Measurements from ENCODE around the gene SLC8A3.

Gene SLC8A3

DNA sequence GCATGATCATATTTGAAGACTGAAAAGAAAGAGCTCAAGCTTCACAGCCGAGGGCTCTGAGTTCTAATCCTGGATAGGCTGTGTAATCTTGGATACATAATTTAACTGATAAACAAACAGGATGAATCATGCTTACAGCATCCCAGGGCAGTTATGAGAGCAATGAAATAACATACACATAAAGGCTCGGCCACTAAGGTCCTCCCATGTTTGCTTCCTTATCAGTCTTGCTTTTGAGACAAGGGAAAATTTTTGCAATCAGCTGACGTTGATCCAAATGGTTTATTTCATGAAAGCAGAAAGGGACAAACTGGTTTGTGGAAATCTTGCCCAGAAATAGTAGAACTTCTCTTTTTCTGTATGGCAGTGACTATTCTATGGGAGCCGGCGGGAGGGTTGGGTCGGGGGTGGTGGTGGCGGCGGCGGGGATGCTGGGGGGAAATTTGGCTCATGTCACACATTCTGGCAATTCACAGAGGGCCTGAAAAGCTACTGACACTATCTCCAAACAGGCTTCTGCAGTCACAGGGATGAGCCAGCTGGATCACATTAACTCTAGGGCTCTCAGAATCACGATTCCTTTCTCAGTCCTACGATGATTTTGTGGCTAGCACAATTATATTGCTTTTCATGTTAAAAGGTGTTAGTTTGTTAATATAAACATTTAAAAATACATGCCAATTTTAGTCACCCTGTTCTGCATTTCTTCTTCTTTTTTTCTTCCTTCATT lies 124.5 kb downstream of the SLC8A3 start:
- DNase-seq, result no peak

DNA sequence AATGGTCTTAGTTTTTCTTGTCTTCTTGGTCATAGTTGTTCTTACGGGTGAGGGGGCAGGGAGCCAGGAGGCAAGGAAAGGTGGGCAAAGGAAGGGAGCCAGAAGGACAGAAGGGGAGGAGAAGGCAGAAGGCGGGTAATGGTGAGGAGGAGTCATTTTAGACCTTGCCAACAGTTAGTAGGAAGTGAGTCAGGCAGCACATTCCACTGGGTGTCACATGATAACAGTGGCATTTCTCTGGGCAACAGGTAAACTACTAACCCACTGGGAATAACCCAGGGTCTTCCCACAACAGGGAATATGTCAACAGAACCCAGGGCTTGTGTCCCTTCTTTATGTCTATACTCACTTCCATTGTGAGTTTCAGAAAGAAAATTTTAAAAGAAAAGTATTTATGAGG lies 127.6 kb downstream of the SLC8A3 start:
- no peak for DNase-seq

DNA sequence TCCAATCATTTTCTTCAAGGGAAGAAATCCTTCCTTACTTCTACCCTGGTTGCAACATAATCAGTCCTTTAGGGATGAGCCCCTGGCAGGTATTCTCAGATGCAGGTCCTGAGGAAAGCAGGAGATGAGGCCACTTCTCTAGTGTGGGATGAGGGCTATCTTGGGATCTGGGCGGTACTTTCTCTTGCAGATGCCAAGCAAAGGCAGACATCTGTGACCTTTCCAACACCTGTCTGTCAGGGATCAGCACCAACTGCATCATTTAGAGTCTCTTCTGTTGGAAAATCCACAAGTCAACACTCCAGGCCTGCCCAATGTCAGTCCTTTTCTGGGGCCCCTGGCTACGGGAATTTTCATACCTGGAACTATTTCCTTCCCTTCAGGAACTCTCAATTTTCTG lies 129.2 kb downstream of the SLC8A3 start:
- no peak for DNase-seq

DNA sequence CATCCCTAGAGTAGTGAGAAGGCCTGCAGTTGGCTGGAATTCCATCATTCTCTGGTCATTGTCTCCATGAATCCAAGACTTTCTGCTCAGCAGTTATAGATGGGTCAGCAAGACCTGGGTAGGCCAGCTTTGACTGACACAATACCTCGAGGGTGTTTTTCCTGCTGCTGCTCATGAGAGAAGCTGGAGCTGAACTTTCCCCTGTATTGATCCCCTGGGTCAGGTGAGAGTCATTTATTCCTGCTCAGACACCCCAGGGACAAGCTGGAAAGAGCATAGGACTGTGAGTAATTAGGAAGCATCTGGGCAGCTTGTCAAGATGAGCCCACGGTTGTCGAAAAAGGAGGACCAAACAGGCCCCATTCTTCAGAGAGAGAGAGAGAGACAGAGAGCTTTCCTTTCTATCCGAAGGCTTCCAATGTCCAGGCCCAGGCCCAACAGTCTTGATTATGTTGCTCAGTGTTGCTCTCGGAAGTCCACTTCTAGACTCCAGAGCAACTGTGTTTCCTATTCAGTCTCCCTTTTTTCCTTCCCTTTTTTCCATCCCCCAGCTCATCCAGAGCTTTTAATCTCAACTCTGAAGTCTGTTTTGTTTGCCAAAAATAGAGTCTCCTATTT lies 131.1 kb downstream of the SLC8A3 start:
- DNase-seq, result no peak

DNA sequence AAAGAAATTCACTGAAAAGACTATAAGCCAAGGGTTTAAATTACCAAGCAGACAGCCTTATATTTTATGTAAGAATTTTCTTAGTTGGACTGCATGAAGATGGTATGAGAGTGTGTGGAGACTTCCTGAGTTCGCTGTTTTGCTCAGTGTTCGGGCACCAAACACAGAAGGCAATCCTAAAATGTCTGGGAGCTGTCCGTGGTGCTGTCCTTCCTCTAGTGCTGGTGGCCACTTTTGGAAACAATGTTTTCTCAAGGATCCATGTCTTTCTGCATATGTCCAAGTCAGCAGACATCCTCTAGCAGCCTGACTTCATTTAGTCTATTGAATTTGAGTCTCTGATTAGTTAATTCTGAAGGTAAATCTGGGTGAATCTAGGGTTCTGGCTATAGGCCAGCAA lies 135.8 kb downstream of the SLC8A3 start:
- peak; percentile 6 for DNase-seq

DNA sequence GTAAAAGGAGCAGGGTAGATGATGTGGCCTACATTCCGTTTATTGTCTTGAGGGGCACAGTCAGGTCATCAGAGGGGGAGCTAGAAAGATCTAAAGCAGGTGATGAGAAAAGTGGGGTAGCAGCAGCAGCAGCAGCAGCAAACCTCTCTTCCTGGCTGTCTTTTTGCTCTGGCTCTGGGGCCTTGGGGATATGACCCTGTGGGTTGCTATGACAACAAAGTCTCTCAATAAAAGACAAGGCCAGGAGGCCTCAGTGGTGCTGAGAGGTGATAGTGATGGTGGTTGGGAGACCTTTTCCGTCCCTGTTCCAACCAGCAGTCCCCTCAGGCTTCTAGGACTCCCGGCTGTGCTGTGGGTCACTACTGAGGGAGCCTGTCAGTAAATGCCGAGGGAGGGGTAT lies 138.6 kb downstream of the SLC8A3 start:
- DNase-seq, result no peak

DNA sequence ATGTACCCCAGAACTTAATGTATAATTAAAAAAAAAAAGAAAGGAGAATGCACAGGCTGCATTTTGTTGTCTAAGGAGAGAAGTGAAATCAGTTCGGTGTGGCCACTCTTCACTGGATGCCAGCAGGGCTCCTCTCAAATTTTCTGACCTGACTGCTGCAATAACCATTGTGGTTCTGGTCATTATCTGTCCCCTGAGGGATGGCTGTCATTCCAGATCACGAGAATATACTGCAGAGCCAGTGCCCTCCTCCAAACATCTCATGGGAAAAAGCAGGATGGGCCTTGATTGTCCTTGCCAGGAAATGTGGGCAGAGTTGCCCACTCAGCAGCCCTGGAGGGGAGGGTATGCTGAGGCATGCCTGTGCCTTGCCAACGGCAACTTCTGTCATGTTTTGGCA lies 139.1 kb downstream of the SLC8A3 start:
- no peak for DNase-seq

DNA sequence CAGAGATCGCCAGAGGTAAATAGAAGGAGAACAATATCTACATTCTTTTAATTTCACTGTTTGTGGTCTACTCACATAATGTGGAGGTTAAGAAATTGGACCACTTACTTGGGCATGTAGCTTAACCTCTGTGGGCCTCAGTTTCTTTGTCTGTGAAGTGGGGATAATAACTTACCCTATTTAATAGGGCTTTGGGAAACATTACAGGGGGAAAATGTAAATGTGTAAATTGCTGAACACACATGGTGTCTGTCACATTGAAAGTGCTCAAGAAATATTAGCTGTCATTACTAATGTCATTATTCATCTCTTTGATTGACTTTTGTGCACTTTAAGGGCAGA lies 140.5 kb downstream of the SLC8A3 start:
- no peak for DNase-seq

DNA sequence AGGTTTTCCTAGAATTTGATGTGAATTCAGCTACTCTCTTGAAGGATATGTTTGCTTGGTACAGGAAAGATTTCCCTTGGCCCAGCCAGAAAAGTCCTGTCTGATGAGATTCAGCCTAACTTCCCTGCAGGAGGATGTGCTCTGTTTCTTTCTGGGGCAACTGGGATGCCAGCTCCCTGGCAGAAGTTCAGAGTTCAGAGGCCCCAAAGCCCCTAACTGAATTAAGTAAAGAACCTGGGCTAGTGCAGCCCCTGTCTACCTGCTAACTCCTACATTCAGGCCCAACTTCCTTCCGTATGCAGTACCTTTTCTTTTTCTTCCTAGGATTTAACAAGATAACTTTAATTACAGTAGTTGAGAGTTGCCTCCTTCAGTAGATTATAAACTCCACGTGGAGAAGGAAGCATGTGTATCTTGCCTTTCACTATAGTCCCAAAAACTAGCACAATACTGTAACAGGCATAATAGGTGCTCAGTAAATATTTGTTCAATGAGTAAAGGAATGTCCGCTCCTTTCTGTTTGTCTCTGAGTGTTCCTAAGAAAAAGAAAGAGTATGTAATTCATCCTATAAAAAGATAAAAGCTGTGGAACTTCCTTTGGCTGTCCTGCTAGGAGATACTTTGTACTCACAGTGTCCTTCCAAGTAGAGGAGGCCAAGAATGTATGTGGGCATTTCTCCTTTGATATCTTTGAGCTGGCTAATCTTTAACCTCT lies 141.0 kb downstream of the SLC8A3 start:
- no peak for DNase-seq

DNA sequence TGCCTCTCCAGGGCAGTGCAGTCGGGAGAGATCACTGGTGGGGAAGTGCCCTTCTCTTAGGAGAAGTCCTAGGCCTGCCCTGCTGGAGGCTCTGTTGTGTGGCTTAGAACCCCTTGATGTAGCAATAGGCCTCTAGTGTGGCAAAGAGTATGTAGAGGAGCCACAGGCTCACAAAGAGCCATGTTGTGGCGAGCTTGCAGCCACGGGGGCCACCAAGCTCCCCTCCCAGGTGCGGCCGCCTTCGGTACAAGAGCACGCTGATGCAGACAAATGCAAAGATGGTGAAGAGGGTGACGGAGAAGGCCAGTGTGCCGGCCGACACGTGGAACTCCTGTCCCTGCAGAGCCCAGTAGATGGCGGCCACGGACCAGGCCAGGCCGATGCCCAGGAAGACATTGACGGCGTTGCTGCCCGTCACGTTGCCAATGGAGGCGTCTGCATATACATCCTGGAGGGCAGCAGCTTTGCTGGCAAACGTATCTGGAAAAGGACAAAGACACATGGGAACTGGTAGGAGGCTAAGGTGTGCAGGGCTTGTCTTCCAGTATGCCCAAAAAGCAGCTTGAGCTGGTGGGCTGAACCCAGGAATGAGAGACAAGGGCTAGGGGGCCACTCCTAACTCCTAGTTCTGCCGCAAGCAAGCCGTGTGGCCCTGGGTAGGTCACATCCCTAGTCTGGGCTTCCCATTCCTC lies 142.8 kb downstream of the SLC8A3 start:
- no peak for DNase-seq

DNA sequence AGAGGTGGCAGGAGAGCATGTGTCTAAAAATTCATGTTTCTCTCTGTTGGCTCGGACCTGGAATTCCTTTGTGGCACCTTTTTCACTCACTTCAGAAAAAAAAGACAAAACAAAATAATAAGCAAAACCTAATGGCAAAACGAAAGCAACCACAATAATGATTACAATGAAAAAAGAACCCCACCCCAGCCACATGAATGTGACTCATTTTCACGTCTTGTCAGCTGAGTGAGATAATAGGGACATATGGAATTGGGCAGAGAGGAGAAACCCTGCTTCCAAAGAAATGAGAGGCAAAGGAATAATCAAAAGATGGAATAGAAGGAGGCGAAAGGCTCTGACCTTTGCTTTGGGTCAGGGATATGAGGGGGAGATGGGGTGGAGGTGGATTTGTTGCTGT lies 143.4 kb downstream of the SLC8A3 start:
- DNase-seq, result no peak

DNA sequence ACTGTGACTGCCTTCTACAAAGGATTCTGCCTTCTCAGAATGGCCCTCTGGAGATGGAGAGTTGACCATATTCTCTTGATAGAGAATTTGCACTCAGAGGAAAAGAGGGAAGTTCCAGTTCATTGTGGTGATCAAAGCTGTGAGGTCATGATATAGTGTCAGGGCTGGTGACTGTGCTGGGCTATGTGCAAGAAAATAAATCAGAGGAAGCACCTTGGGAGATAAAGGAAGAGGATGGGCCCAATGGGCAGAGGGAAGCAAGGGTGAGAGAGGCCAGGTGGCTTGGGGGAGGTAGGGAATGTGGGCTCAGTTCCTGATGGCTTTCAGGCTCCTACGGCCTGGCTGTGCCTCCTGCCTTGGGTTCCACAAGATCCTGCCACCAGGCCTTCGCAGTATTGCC lies 145.8 kb downstream of the SLC8A3 start:
- DNase-seq, result no peak

DNA sequence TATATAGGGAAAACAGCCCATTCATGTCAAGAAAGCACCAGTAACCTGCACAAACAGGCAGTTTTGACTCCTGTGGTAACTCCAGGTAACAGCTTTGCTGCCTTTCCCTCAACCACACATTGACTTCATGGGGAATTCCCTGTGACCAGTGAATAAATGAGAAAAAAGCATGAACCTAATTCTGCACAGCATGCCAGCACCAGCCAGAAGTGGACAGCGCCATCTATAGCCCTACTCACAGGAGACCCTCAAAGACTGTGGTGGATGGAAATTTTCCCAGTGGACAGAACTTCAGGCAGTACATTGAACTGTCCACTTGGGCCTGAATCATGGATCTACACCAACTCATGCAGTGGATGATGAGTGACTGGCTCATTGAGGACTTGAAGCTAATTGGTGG lies 152.1 kb downstream of the SLC8A3 start:
- no peak for DNase-seq

DNA sequence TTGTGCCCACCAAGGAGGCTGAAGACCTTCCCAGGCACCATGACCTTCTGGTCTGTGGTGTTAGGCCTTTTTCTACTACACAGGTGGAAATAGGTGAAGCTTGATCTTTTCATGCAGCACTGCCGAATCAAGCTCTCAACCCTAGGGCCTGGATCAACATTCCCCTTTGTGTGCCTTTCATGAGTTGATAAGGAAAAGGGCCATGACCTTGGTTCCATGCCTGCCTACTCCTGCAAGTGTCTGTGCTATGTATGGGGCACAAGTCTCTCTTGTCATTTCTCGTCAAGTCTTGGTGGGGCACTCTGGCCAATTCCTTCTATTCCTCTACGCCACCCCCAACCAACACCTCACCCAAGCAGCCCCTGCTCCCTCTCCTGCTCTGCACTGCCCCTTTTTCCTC lies 154.5 kb downstream of the SLC8A3 start:
- no peak for DNase-seq

DNA sequence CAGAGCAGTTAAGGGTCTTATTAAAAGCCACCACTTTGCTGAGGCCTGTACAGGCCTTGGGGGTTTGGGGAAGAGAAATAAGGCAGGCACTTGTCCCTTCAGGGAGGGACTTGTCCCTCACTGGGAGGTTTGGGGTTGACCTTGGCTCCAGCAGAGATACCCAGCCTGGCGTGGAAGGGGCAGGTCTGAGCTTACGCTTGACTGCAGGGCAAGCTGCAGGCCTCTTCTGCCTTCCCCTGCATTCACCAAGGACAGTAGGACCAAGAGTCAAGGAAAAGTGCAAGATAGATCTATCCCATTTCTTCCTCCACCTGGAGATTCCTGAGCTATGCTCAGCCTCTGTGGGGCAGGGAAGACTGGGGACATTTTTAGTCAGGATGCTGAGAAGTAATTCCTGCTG lies 155.2 kb downstream of the SLC8A3 start:
- DNase-seq, result no peak

DNA sequence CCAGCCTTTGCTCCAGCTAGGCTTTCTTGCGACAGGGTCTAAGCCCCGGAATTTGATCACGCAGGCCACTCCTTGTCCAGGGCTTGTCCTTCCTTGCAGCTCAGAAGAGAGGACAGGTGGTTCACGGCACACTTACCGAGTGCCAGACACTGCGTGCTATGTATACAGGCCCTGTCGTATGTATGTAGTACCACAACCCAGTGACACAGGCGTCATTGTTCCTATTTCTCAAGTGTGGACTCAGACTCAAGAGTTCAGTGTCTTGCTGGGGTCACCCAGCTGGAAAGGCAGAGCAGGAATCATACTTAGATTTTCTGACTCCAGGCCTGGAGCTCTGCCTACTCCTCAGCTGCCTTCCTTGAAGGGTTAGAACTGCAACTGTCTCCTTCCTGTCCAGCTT lies 155.6 kb downstream of the SLC8A3 start:
- DNase-seq, result no peak

DNA sequence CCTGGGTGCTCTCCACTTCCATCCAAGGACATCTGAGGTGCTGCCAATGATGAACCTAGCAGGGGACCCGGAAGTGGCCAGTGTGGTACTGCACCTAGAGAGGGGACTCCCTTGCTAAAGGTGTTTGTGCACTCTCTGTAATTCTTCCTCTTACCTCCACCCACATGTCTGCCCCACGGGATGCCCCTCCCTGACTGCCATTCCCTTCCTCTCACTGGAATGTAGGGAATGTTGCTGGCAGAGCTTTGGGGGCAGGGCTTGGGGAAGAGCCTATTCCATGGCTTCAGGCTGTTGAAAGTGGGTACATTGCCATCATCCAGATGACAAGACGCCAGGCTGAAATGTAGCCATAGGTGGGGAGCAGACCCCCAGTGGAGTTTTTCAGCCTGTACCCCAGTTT lies 156.3 kb downstream of the SLC8A3 start:
- no peak for DNase-seq

DNA sequence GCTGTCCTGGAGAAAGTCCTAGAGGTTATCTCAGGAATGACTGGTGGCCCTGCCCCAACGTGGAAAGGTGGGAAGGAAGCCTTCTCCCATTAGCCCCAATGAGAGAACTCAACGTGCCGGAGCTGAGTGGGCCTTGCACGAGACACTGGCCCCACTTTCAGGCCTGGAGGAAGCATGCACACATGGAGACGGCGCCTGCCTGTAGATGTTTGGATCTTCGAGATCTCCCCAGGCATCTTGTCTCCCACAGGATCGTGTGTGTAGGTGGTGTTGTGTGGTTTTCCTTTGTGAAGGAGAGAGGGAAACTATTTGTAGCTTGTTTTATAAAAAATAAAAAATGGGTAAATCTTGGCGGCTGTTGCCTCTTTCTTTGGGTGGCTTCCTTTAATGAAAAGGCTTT lies 156.7 kb downstream of the SLC8A3 start:
- DNase-seq, result no peak

DNA sequence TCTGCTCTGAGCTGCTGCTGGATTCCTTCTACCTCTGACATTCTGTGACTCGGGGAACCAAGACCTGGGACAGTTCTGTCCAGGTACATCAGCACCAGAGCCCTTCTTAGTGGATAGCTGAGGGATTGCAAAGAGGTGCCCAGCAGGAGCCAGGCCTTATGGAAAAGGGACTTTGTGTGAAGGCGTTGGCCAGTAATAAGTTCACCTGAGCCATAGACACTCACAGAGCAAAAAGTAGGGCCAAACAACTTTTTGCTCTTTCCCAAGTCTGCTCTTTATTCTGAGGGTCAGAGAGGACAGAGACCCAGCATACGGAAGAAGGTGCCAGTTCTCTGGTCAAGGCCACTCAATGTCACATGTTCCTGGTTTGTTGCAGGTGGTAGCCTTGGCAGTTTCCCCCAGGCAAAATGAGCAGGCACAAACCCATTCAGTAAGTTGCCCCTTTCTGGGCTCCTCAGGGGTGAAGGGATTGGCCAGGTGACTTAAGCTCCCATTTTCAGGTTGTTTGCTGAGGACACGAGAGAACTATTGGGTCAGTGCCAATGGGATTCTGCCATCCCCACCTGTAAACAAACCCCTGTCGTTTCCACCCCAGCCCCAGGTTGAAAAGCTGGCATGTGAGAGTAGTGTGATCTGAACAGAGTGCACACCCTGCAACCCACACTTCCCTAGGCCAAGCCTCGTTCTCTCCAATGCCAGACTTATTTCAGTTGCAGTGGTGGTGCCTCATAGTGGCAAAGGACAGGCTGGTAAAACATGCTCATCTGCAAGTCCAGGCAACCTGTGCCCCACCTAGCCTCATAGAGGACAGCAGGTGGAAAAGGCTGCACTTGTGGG lies 159.2 kb downstream of the SLC8A3 start:
- no peak for DNase-seq

DNA sequence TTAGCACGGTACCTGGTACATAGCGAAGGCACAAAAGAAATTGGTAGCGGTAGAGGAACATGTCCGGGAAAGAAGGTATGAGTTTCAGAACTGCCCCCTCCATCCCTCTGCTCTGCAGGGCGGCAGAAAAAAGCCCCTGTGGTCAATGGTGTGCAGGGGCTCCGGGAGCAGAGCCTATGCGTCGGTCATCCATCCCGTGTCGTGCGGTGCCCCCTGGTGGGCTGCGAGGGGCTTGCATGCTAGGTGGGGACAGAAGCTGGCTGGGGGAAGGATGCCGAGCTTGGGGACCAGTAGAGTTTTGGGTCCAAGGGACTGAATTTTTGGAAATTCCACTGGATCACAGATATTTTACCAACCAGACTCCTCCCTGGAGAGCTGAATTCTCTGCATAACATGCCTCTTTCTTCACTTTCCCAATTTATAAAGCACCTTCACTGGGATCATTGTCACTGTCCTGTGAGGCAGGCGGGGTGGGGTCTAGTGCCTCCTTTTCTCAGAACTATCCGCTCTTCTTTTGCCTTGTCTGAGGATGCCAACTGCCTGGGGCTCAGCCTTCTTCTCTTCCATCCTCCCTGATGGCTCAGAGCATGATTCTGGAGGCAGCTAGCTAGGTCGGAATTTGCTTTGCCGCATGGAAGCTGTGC lies 160.8 kb downstream of the SLC8A3 start:
- DNase-seq, result peak; percentile 49

DNA sequence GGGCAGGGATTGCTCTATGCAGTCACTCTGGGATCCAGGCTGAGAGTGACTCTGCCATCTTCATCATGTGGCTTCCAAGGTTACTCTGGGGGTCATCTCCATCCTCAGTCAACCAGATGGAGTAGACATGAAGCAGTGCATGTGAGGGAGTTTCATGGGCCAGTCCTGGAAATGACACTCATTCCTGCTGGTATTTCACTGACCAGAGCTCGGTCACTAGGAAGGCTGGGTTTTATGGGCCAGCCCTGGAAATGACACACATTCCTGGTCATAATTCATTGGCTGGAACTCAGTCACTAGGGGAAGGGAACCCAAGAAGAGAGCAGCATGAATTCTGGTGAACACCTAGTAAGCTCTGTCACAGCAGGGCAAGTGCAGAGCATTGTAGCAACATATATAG lies 164.9 kb downstream of the SLC8A3 start:
- no peak for DNase-seq

DNA sequence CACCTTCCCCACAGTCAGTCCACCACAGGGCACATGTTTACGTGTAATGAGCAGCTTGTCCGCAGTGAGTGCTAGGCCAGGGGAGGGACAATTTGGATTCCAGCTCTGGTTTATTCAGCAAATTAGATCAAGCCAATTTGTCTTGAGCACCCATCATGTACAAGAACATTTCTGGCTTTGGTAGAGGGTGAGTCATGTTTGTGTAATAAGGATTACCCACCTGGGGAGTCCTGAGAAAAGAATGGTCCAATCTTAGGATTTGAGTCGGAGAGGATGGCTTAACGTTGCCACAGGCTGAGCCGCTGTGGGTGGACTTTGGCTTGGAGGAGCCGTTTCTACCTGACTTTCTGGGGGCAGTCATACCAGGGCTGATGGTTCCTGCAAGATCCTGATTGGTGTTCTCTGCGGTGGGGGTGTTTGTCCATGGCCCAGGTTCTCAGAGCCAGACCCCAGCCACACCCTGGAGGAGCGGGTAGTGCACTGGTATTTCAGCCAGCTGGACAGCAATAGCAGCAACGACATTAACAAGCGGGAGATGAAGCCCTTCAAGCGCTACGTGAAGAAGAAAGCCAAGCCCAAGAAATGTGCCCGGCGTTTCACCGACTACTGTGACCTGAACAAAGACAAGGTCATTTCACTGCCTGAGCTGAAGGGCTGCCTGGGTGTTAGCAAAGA lies 165.8 kb downstream of the SLC8A3 start:
- no peak for DNase-seq
